GM10248 (cell line): ENCODE data around the gene ADAMTS16.

ENCODE experiments used
- CTCF ChIA-PET: fragments of 300-600 bp; sonication (Branson Sonifier 250); formaldehyde crosslinking; extraction: SDS; loops from one replicate; lab custom pipeline; 2021; ENCODE audit warnings: antibody characterized with exemption; lab: Yijun Ruan, JAX
- POLR2A ChIA-PET: fragments of 350-650 bp; sonication (Branson Sonifier 250); formaldehyde crosslinking; extraction: SDS; loops from one replicate; lab custom pipeline; 2020; ENCODE audit warnings: antibody characterized with exemption; lab: Yijun Ruan, JAX
- DNase-seq: peaks from one replicate; pipeline ENCODE4 v3.0.0; 2012; ENCODE audit errors: extremely low spot score
- CTCF ChIP-seq: IDR thresholded peaks from 2 replicates; pipeline ENCODE4 v1.5.1; 2012; ENCODE audit warnings: mild to moderate bottlenecking, low read depth; ENCODE audit errors: extremely low read depth, missing control alignments, control extremely low read depth

Gene ADAMTS16

GRCh38 chr5:5266297-5266696 lies 126.2 kb downstream of the ADAMTS16 start:
- no peak for DNase-seq
- POLR2A ChIA-PET, result no interaction called here
- TF ChIP-seq CTCF, result no peak
- CTCF ChIA-PET, result no interaction called here

DNA sequence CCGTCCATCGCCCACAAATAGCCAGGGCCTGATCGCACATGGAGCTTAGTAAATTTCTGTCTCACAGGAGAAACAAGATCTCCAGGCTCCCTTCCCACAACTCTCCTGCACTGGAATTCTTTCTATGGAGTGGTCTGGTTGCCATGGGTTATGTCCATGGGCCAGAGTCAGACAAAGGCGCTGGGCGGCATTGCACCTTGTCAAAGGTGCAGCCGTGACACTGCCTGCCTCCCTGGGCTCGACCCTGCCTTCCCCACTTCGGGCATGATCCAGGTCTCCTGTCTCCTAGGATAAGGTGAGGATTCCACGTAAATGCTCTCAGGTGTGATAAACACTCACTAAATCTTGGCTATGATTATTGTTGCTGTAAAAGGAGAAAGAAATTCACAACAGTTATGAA lies 130.0 kb downstream of the ADAMTS16 start:
- ChIA-PET POLR2A (no interaction called here), CTCF (no interaction called here)
- no peak for DNase-seq
- no peak for TF ChIP-seq CTCF

GRCh38 chr5:5270958-5271785 lies 131.0 kb downstream of the ADAMTS16 start:
- CTCF ChIA-PET, result no interaction called here
- POLR2A ChIA-PET, result no interaction called here
- no peak for TF ChIP-seq CTCF
- no peak for DNase-seq

- POLR2A ChIA-PET, result no interaction called here
- CTCF ChIA-PET, result no interaction called here
- TF ChIP-seq CTCF, result no peak
- no peak for DNase-seq
Measured at GRCh38 chr5:5271786-5272321, 131.7 kb downstream of the ADAMTS16 start.

DNA sequence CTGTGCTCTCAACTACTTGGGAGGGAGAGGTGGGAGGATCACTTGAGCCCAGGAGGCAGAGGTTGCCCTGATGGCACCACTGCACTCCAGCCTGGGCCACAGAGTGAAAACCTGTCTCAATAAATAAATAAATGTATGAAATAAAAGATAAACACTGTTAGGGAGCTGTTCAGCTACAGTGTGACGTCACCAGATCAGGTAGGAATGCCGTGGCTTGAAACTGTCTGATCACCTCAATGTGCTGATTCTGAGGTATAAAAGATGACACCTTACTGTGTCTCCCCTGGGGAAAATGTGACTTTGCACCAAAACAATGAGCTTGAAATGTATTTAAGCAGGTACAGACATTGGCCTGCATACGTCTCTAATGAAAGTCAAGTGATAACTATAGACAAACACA lies 133.3 kb downstream of the ADAMTS16 start:
- no peak for TF ChIP-seq CTCF
- ChIA-PET POLR2A (no interaction called here), CTCF (interaction anchor here (1.4 kb wide), 1 partner anchor 10 kb away, joined by 4 read pairs; no protein-coding TSS in a partner anchor)
- DNase-seq, result no peak

GRCh38 chr5:5273976-5274375 lies 133.8 kb downstream of the ADAMTS16 start:
- POLR2A ChIA-PET, result no interaction called here

More at GRCh38 chr5:5273976-5274375, 133.8 kb downstream of the ADAMTS16 start:
- no peak for TF ChIP-seq CTCF
- no peak for DNase-seq
- CTCF ChIA-PET, result interaction anchor here (1.4 to 2.5 kb wide), 2 partner anchors 9 to 10 kb away, joined by 4 to 8 read pairs; no protein-coding TSS in a partner anchor
